DND-41 (cell line): Measurements from ENCODE around the gene CPPED1.

ENCODE experiments used
- ATAC-seq: fragments of 200-7000 bp; cut with Tn5 transposase; 3 replicates; pipeline ENCODE4 v1.9.1; 2021; ENCODE audit warnings: low read depth; ENCODE audit not compliant: insufficient read depth
- DNase-seq: peaks from one replicate; pipeline ENCODE4 v3.0.0-alpha.2; 2020
- H2AFZ ChIP-seq: 2 replicates; pipeline ENCODE4 v1.6.0; 2012; ENCODE audit warnings: low read depth, low read length
- H3K27ac ChIP-seq: 2 replicates; pipeline ENCODE4 v1.5.1; 2012; ENCODE audit warnings: low read length, inconsistent platforms
- H3K27me3 ChIP-seq: fragments of 200-600 bp; sonication (generic); 2 replicates; pipeline ENCODE4 v1.6.0; 2012; ENCODE audit warnings: low read length, mild to moderate bottlenecking, inconsistent platforms; ENCODE audit not compliant: insufficient read depth, poor library complexity
- H3K36me3 ChIP-seq: 2 replicates; pipeline ENCODE4 v1.5.1; 2012; ENCODE audit warnings: low read length, inconsistent platforms; ENCODE audit not compliant: insufficient read depth
- H3K4me1 ChIP-seq: 2 replicates; pipeline ENCODE4 v1.5.1; 2012; ENCODE audit warnings: mild to moderate bottlenecking, low read length; ENCODE audit not compliant: insufficient read depth
- H3K4me2 ChIP-seq: 2 replicates; pipeline ENCODE4 v1.6.0; 2012; ENCODE audit warnings: mild to moderate bottlenecking, moderate library complexity, low read length, inconsistent platforms; ENCODE audit not compliant: insufficient read depth
- H3K4me3 ChIP-seq, 2 experiments: fragments of 200-600 bp in 1 of 2; shearing (Covaris generic) in 1 of 2; 2 replicates each; pipeline ENCODE4 v1.5.1; 2012 to 2016; ENCODE audit warnings: inconsistent platforms in 2 of 2, low read length in 2 of 2, mild to moderate bottlenecking in 2 of 2, low read depth in 1 of 2, moderate library complexity in 1 of 2
- H3K79me2 ChIP-seq: 2 replicates; pipeline ENCODE4 v1.6.0; 2012; ENCODE audit warnings: low read length, inconsistent platforms; ENCODE audit not compliant: insufficient read depth
- H3K9ac ChIP-seq: 2 replicates; pipeline ENCODE4 v1.6.0; 2012; ENCODE audit warnings: low read depth, mild to moderate bottlenecking, inconsistent platforms, low read length, moderate library complexity
- H3K9me3 ChIP-seq: 2 replicates; pipeline ENCODE4 v1.5.1; 2012; ENCODE audit warnings: low read length, moderate library complexity, mild to moderate bottlenecking, inconsistent platforms; ENCODE audit not compliant: insufficient read depth, severe bottlenecking
- H4K20me1 ChIP-seq: 2 replicates; pipeline ENCODE4 v1.6.0; 2012; ENCODE audit warnings: low read length; ENCODE audit not compliant: insufficient read depth
- EZH2 ChIP-seq: IDR thresholded peaks from 3 replicates; pipeline ENCODE4 v1.6.1; 2012; ENCODE audit warnings: borderline replicate concordance, low read depth, mild to moderate bottlenecking, moderate library complexity, low read length, inconsistent platforms; ENCODE audit not compliant: severe bottlenecking
- TF ChIP-seq, protein P1 (sequence below): IDR thresholded peaks from 2 replicates; pipeline ENCODE4 v1.5.1; 2012; ENCODE audit warnings: borderline replicate concordance, low read length, moderate library complexity, mild to moderate bottlenecking; ENCODE audit not compliant: poor library complexity, severe bottlenecking; ENCODE audit errors: extremely low read depth

Gene CPPED1

DNA sequence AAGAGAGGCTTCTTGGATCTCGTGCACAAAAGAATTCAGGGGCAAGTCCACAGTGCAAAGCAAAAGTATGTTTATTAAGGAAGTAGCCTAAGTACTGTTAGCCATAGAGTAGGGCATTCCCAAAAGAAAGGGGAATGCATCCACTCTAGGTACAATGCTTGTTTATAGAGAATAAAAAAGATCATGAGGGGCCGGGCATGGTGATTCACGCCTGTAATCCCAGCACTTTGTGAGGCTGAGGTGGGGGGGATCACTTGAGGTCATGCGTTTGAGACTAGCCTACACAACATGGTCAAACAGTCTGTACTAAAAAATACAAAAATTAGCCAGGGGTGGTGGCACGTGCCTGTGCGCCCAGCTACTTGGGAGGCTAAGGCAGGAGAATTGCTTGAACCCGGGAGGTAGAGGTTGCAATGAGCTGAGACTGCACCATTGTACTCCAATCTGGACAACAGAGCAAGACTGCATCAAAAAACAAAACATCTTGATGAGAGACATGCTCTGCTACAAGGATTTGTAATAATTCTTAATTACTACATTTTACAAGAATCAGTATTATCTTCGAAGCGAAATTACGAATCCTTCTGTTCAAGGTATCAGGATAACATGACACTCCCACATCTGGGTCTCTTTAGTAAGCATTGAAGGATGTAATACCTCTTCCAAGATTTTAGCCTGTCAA lies 191.6 kb downstream of the CPPED1 start:
- Histone ChIP-seq H3K4me1 (peaks cover 11% of the 10 kb centered on the region), H3K27ac (no peak overlapping the region), H3K36me3 (no peaks in the 10 kb centered on the region), H3K9ac (no peak overlapping the region), H4K20me1 (no peaks in the 10 kb centered on the region), H3K4me2 (no peak overlapping the region), H3K79me2 (no peaks in the 10 kb centered on the region), H3K27me3 (no peaks in the 10 kb centered on the region), H3K4me3 (no peak overlapping the region), H3K9me3 (no peaks in the 10 kb centered on the region), H2AFZ (no peak overlapping the region)
- no peak for DNase-seq
- no peak for TF ChIP-seq EZH2
- TF ChIP-seq, protein P1, sequence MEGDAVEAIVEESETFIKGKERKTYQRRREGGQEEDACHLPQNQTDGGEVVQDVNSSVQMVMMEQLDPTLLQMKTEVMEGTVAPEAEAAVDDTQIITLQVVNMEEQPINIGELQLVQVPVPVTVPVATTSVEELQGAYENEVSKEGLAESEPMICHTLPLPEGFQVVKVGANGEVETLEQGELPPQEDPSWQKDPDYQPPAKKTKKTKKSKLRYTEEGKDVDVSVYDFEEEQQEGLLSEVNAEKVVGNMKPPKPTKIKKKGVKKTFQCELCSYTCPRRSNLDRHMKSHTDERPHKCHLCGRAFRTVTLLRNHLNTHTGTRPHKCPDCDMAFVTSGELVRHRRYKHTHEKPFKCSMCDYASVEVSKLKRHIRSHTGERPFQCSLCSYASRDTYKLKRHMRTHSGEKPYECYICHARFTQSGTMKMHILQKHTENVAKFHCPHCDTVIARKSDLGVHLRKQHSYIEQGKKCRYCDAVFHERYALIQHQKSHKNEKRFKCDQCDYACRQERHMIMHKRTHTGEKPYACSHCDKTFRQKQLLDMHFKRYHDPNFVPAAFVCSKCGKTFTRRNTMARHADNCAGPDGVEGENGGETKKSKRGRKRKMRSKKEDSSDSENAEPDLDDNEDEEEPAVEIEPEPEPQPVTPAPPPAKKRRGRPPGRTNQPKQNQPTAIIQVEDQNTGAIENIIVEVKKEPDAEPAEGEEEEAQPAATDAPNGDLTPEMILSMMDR = no peak
- no peak for ATAC-seq

DNA sequence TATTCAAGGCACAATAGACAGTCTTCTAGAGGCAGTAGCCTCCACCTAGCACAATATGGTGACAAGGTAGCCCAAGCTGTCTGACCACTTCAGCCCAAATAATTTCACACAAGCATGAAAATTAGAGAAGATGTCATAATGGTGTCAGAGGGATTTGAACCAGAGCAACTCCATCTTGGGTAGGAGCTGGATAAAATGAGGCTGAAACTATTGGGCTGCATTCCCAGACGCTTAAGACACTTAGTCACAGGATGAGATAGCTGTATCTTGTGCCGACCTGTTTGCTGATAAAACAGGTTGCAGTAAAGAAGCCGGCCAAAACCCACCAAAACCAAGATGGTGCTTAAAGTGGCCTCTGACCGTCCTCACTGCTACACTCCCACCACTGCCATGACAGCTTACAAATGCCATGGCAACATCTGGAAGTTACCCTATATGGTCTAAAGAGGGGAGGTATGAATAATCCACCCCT lies 192.6 kb downstream of the CPPED1 start:
- peaks cover 11% of the 10 kb centered on the region for H3K4me1 ChIP-seq
- H3K4me3 ChIP-seq = no peak overlapping the region
- H3K4me2 ChIP-seq = no peak overlapping the region
- H2AFZ ChIP-seq = no peak overlapping the region
- DNase-seq (no peak), ATAC-seq (no peak)
- H3K9me3 ChIP-seq = no peaks in the 10 kb centered on the region
- no peaks in the 10 kb centered on the region for H4K20me1 ChIP-seq
- H3K27me3 ChIP-seq = no peaks in the 10 kb centered on the region
- no peak for TF ChIP-seq EZH2
- TF ChIP-seq, protein P1 = no peak
- no peaks in the 10 kb centered on the region for H3K36me3 ChIP-seq
- H3K27ac ChIP-seq = no peak overlapping the region
- no peak overlapping the region for H3K9ac ChIP-seq
- no peaks in the 10 kb centered on the region for H3K79me2 ChIP-seq

GRCh38 chr16:12609937-12610699 lies 193.6 kb downstream of the CPPED1 start:
- Histone ChIP-seq H3K36me3 (no peaks in the 10 kb centered on the region), H3K9me3 (no peaks in the 10 kb centered on the region), H3K27ac (no peak overlapping the region), H3K4me2 (no peak overlapping the region), H2AFZ (no peak overlapping the region), H3K79me2 (no peaks in the 10 kb centered on the region), H3K9ac (no peak overlapping the region), H3K4me1 (peaks cover 11% of the 10 kb centered on the region), H3K27me3 (no peaks in the 10 kb centered on the region), H3K4me3 (no peak overlapping the region), H4K20me1 (no peaks in the 10 kb centered on the region)
- TF ChIP-seq EZH2 = no peak
- TF ChIP-seq, protein P1 = no peak
- no peak for ATAC-seq
- no peak for DNase-seq
